GM18868 (cell line): ENCODE data around the gene CHST11.

Experiments
- ATAC-seq: cut with Tn5 transposase; IDR thresholded peaks from one replicate; pipeline ENCODE4 v1.9.1; 2021; ENCODE audit warnings: mild to moderate bottlenecking, moderate library complexity; ENCODE audit not compliant: unreplicated experiment

CHST11 gene

DNA sequence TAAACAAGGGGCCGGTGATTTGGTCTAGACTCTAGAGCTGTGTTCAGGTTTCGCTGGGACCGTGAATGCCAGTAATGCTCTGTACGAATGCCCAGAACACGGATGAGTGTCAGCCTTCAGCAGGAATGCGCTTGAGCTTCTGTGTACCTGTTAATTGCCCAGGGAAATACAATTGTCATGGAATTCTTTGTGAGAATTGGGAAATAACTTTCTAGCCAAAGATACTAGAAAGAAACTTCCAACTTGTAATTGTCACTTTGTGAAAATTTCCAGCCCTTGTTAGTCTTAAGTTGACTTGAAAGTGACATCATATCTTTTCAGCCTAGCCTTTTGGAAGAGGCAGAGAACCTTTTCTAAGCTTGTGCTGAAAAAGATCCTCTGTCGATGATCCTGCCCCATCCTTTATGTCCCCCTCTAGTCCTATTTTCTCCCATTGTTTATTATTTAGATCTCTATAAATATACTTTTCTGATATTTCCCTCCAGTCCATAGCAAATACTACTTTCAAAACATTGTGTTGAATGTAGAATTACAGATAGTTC, 2.7 kb downstream of the CHST11 start:
- ATAC-seq, result no peak

DNA sequence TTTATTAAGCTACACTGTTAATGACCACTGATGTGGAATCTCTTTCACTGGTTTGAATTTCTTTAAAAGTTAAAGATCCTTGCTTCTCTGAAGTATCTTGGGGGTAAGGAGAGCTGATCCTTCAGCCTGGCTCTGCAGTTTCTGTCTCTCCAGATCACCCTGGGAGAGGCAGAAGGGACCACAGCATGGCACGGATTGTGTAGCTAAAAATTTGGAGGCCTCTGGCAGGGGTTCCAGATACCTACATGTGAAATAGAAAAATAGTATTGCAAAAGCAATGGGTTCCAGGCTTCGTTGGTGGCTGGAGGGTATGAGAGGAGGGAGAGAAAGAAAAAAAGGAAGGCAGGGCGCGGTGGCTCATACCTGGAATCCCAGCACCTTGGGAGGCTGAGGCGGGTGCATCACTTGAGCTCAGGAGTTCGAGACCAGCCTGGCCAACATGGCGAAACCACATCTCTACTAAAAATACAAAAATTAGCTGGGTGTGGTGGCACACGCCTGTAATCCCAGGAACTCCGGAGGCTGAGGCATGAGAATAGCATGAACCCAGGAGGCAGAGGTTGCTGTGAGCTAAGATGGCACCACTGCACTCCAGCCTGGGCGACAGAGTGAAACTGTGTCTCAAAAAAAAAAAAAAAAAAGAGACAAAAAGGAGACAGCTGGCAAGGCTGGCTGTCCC, 3.4 kb downstream of the CHST11 start:
- ATAC-seq, result no peak

- no peak for ATAC-seq
These were observed 4.4 kb downstream of the CHST11 start for GRCh38 chr12:104460973-104461698.

GRCh38 chr12:104462325-104462724, 5.6 kb downstream of the CHST11 start:
- ATAC-seq, result no peak

DNA sequence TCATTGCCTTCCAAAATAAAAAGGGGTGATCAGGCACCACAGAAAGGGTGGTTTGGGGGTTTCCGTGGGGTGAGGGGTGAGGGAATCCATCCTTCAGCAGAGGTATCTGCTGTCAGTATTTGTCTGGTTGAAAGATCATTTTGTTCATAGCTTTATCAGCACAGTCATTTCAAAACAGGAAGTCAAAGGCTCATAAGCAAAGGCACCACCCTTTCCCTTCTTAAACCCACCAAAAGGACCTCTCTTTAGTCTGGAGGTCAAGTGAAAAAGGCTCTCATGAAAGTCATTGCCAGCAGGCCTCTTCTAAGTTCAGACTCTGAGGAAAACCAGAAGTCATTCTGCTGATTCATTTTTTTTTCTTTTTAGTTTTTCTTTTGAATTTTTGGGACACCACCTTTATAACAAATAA, 6.2 kb downstream of the CHST11 start:
- ATAC-seq, result peak; percentile 59

DNA sequence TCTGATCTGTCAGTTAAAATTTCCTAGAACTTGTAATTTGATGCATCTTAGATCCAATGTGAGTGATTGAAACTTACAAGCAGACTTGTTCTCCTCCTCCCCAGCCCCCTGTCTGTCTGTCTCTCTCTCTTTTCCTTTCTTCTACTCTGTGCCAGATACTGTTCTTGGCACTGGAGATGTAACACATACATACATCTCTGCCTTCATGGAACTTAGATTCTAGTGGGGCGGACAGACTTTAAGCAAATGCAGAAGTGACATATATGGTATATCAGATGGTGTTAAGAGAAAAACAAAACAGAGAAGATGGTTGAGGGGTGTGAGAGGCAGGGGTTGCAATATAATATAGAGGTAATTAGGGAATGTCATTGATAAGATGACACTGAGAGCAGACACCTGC, 6.6 kb downstream of the CHST11 start:
- ATAC-seq, result no peak

DNA sequence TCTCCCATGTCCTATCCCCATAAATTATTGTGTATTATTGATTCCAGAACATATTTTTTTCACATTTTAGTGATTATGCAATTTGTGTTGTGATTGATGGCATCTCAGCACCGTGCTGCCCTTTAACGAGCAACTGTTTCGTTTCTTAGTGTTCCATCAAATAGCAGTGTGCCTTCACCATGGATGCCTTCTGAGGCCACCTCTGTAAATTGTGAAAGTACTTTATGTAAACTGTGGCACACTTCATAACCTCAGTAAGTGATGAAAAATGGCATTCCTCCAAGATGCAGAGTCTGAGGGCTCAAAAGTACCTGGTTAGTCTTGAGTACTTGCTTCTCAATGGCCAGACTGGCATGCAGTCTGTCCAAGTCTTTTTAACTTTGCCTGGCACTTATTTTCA, 8.2 kb downstream of the CHST11 start:
- no peak for ATAC-seq

DNA sequence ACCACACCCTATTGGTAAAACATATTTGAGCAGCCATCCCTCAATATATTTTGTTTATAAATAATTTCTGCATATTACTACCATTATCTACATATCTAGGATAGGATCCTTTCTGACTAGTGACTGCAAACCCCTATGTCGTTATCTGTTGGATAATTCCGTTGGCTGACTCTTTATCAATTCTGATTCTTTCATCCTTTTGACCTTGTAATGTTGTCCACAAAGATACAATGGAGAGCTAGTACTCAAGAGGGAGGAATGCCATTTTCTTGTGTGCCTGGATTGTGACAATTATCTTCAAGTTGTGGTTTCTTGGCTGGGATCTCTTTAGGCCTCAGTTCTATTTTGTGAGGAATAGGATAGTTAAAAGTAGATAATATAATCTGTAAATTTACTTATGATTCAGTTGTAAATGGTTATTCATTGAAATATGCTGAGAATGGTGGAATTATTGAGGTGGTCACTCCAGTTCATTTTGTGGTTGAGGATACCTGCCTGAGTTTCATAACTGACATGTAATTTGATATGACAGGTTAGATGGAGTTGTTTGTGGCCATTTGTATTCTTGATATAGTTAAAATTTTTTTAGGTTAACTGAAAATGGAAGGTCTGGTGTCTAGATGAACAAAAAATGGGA, 10.1 kb downstream of the CHST11 start:
- ATAC-seq, result no peak

- ATAC-seq, result peak; percentile 35
These were observed 10.6 kb downstream of the CHST11 start for GRCh38 chr12:104467346-104467837.

DNA sequence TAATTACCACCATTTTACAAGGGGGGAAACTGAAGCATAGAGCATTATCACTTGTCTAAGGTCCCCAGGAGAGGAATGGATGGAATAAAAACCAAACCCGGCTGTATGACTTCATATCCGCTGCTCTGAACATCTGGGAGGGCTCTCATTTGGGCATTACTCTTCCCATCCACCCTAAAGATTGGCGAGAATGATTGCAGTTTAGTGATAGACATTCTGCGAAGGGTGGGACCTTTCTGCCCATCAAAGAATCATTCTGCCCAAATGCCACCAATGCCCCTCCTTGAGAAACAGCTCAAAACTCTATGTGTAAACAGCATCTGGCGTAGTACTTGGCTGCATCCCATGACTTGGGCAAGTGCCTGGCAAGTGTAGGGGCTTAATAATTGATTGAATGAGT, 11.6 kb downstream of the CHST11 start:
- no peak for ATAC-seq

GRCh38 chr12:104469066-104469465, 12.3 kb downstream of the CHST11 start:
- no peak for ATAC-seq

DNA sequence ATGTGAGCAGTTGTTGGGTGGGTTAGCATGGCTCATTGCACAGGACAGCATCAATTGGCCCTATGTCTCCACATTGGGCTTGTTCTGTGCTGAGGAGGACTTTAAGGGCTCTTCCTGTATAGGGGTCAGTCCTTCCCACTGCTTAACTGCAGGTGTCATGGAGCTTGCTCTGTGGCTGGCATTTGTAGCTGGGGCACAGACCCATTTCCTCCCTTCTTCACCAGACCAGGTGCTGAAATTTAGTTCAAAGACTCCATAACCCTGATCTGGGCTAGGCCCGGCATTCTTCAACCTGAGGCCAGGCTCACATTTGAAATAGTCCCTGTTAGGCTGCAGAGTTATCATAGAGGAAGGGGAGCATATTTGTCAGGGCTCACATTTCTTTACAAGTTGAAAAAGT, 12.8 kb downstream of the CHST11 start:
- ATAC-seq, result no peak

DNA sequence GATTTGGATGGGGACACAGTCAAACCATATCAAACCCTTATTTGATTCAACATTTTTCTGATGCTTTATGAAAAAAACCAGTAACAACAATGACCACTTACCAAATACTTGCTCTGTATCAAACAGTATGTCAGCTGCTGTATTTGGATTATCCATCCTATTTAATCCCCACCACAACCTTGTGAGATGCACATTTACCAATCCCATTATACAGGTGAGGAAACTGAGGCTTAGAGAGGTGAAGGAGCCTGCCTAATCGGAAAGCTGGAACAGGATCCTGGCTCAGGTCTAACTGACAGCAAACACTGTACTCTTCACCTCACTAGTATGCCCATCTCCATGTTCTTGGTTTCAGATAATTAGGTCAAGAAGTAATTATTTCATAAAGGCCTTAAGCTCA, 13.8 kb downstream of the CHST11 start:
- no peak for ATAC-seq

- ATAC-seq, result no peak
These were observed 14.6 kb downstream of the CHST11 start for GRCh38 chr12:104471336-104471735.

DNA sequence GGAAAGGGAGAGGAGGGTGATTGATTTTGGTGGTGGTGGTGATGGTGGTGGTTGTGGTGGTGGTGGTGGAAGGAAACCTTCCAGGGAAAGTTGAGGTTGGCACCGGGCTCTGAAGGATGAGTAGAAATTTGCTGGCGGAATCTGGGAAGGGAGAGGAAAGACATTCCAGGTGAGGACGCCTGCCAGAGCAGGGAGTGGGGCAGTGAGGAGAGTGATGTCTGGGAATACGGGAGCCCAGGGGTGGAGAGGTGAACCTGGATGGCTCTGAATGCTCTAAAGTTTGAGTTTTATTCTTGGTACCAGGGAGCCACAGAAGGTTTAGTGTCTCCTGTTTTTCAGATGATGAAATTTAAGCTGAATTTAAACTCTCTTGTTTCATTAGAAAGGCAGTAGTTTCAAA, 16.0 kb downstream of the CHST11 start:
- ATAC-seq, result no peak

DNA sequence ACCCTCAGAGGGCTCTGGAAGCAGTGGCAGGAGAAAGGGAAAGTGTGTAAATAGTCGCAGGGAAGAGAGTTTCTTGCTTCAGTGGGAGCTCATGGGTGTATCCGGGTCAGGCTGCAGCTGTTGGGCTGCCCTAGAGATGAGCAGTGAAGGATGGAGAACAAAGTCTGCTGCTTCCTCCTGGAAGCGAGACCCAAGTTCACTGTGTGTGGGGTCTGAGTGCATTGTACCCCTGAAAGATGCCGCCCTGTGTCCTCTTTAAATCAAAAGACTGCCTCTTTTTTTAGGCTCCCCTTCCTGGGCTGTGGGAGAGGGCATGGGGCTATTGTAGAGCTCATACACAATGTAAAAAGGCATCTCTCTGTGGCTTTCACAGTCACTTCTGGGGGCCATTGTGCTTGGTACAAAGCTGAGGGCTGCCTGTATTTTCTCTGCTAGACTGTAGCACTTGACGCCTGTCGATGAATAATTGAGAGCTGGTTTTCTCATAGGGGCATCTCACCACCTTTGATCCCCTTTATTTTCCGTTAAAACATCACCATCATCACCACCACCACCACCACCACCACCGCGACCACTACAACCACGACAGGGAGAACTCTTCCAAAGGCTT, 16.7 kb downstream of the CHST11 start:
- peak; percentile 65 for ATAC-seq

DNA sequence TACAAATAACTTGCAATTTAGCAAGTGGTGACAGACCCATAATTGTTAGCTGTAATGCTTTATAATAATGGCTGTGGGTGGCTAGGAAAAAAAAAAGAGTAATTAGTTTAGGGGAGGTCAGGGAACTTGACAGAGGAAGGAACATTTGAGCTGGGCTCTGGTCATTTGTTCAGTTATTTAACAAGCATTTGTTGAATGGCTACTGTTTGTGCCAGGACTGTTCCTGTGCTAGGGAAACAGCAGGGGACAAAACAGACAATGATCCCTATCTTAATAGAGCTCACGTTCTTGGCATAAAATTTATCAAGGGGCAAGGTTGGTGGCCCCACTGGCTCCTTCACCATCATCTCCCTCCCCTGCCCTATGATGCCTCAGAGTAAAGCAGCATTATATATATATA, 18.5 kb downstream of the CHST11 start:
- ATAC-seq, result no peak

GRCh38 chr12:104477510-104478390, 21.0 kb downstream of the CHST11 start:
- ATAC-seq, result no peak

- peak; percentile 86 for ATAC-seq
These were observed 21.8 kb downstream of the CHST11 start for GRCh38 chr12:104478396-104479122.
